ENCODE measurements around the gene MSX1.

- TF ChIP-seq CTCF (conservative IDR thresholded peaks at IDR 0.05 in 1 of 2, IDR thresholded peaks at IDR 0.05 in 1 of 2; ENCODE audit: extremely low read depth in 1 of 2, insufficient read depth in 1 of 2, low read depth in 1 of 2, low read length in 2 of 2) (no peak), EZH2 (IDR thresholded peaks at IDR 0.05; ENCODE audit: borderline replicate concordance, low read length) (peak; percentile 84)
Measured at GRCh38 chr4:4866124-4866865, 6.8 kb downstream of the MSX1 start.
